Central memory CD4-positive, alpha-beta T cell (primary cell): ENCODE data around the gene IRGC.

Experiments
- DNase-seq: peaks from one replicate; pipeline ENCODE4 v3.0.0; 2022

The IRGC gene

GRCh38 chr19:43725468-43725867 is 9.6 kb downstream of the IRGC start:
- DNase-seq = no peak

GRCh38 chr19:43726736-43727592 is 11.1 kb downstream of the IRGC start:
- no peak for DNase-seq

- no peak for DNase-seq
Observed at GRCh38 chr19:43727593-43727853, 11.6 kb downstream of the IRGC start.

- no peak for DNase-seq
Observed at GRCh38 chr19:43729919-43730318, 14.0 kb downstream of the IRGC start.

GRCh38 chr19:43731346-43731745 is 15.5 kb downstream of the IRGC start:
- no peak for DNase-seq

GRCh38 chr19:43731846-43732245 is 16.0 kb downstream of the IRGC start:
- DNase-seq = no peak

- no peak for DNase-seq
Observed at GRCh38 chr19:43735013-43735412, 19.1 kb downstream of the IRGC start.

GRCh38 chr19:43735957-43736356 is 20.1 kb downstream of the IRGC start:
- no peak for DNase-seq

- no peak for DNase-seq
Observed at GRCh38 chr19:43738780-43739211, 22.9 kb downstream of the IRGC start.

- no peak for DNase-seq
Observed at GRCh38 chr19:43739439-43740235, 23.8 kb downstream of the IRGC start.

- DNase-seq = no peak
Observed at GRCh38 chr19:43741075-43741825, 25.4 kb downstream of the IRGC start.

GRCh38 chr19:43743059-43743458 is 27.2 kb downstream of the IRGC start:
- DNase-seq = no peak

GRCh38 chr19:43747557-43748204 is 31.8 kb downstream of the IRGC start:
- no peak for DNase-seq

GRCh38 chr19:43748205-43748594 is 32.3 kb downstream of the IRGC start:
- no peak for DNase-seq

GRCh38 chr19:43748685-43749084 is 32.8 kb downstream of the IRGC start:
- DNase-seq = no peak

GRCh38 chr19:43749152-43749551 is 33.3 kb downstream of the IRGC start:
- DNase-seq = no peak

GRCh38 chr19:43749898-43750297 is 34.0 kb downstream of the IRGC start:
- DNase-seq = no peak

GRCh38 chr19:43751466-43752220 is 35.8 kb downstream of the IRGC start:
- no peak for DNase-seq

- no peak for DNase-seq
Observed at GRCh38 chr19:43752287-43752875, 36.5 kb downstream of the IRGC start.

GRCh38 chr19:43754253-43754502 is 38.3 kb downstream of the IRGC start:
- DNase-seq = no peak

- DNase-seq = peak; percentile 99
Observed at GRCh38 chr19:43754503-43755255, 38.8 kb downstream of the IRGC start, which contains the start of gene SMG9. SMG9 (minus strand) TSS chr19:43754962; CDS start chr19:43750741, 4,221 bp downstream.
